Mucosa of descending colon (tissue), 3 donors: Measurements from ENCODE around the gene KLHDC10. TPM values are rescaled to one million over a fixed set of nuclear protein-coding genes. Genes with fewer than 3 reads are reported as not detected.

Source experiments
- ATAC-seq: fragments of 200-7000 bp; cut with Tn5 transposase; one replicate; pipeline ENCODE4 v1.9.1; 2020; ENCODE audit warnings: mild to moderate bottlenecking, moderate library complexity
- DNase-seq, 3 donors: peaks; one replicate each; pipeline ENCODE4 v3.0.0-alpha.2; 2020
- H3K36me3 ChIP-seq: fragments of 200-600 bp; one replicate; pipeline ENCODE4 v1.8.0; 2021; ENCODE audit warnings: low read depth, mild to moderate bottlenecking
- H3K4me1 ChIP-seq: fragments of 200-600 bp; one replicate; pipeline ENCODE4 v1.8.0; 2021; ENCODE audit warnings: low read depth, mild to moderate bottlenecking
- H3K4me3 ChIP-seq: fragments of 200-600 bp; one replicate; pipeline ENCODE4 v1.8.0; 2021; ENCODE audit warnings: mild to moderate bottlenecking
- H3K9me3 ChIP-seq: fragments of 200-600 bp; one replicate; pipeline ENCODE4 v1.8.0; 2021; ENCODE audit warnings: mild to moderate bottlenecking
- CTCF ChIP-seq: fragments of 200-600 bp; IDR thresholded peaks from one replicate; pipeline ENCODE4 v1.8.0; 2022; ENCODE audit warnings: antibody characterized with exemption, mild to moderate bottlenecking
- intact Hi-C, 2 donors: fragments of 100-400 bp; cut with DNase I in 1 of 2; cut with micrococcal nuclease in 1 of 2; formaldehyde crosslinking; loops; one replicate each; pipeline versions ENCODE4 v1.11.0 to v1.11.1; 2022; cut with DNase I, micrococcal nuclease
- total RNA-seq, 3 donors: library from RNA; stranded (reverse); fragmentation: NEBNext Ultra II Directional in 2 of 3; extraction: Animal tissue kit (Norgen Biotek cat#: 25700) in 2 of 3; gene quantifications; one replicate each; pipeline versions ENCODE4 v1.2.1 to v1.2.4, GENCODE V29; 2021 to 2023
- donor health status: DM: no; HTN: no; CAD: no; lungs with moderate emphysema.
- donor health status: DM: no; HTN: no; CAD: no.
- donor health status: DM: no; HTN: yes; CAD: no.

The KLHDC10 gene
- total RNA-seq, 3 donors from 2014 or later, result 30.1 to 36.2 (median 34.1) TPM

GRCh38 chr7:130139193-130139960 lies 69.0 kb downstream of the KLHDC10 start:
- H3K4me3 ChIP-seq, result no peak overlapping the region
- no peaks in the 10 kb centered on the region for H3K9me3 ChIP-seq
- H3K4me1 ChIP-seq, result peaks cover 3% of the 10 kb centered on the region
- intact Hi-C loops, result no loop called here
- no peak for TF ChIP-seq CTCF
- ATAC-seq (no peak), DNase-seq (no peak)
- no peaks in the 10 kb centered on the region for H3K36me3 ChIP-seq

GRCh38 chr7:130140551-130141160 lies 70.3 kb downstream of the KLHDC10 start:
- no peak for ATAC-seq
- H3K9me3 ChIP-seq, result no peaks in the 10 kb centered on the region
- no peak for DNase-seq
- intact Hi-C loops, result no loop called here
- H3K4me3 ChIP-seq, result no peak overlapping the region
- TF ChIP-seq CTCF, result no peak
- peaks cover 8% of the 10 kb centered on the region for H3K4me1 ChIP-seq
- H3K36me3 ChIP-seq, result no peaks in the 10 kb centered on the region

- intact Hi-C loops, result no loop called here
Measured at GRCh38 chr7:130141161-130141883, 71.0 kb downstream of the KLHDC10 start.

GRCh38 chr7:130141884-130142653 lies 71.7 kb downstream of the KLHDC10 start:
- ATAC-seq, result peak; percentile 5

More at GRCh38 chr7:130141161-130141883, 71.0 kb downstream of the KLHDC10 start:
- no peaks in the 10 kb centered on the region for H3K36me3 ChIP-seq
- TF ChIP-seq CTCF, result no peak
- peaks cover 8% of the 10 kb centered on the region for H3K4me1 ChIP-seq
- ATAC-seq (peak; percentile 89), DNase-seq (peak; percentile 84 to 87 (median 86))
- no peaks in the 10 kb centered on the region for H3K9me3 ChIP-seq
- no peak overlapping the region for H3K4me3 ChIP-seq

More at GRCh38 chr7:130141884-130142653, 71.7 kb downstream of the KLHDC10 start:
- H3K4me3 ChIP-seq, result no peak overlapping the region
- intact Hi-C loops, result no loop called here
- H3K4me1 ChIP-seq, result peaks cover 8% of the 10 kb centered on the region
- H3K36me3 ChIP-seq, result no peaks in the 10 kb centered on the region
- DNase-seq, result peak in 2 of 3 donors; percentile 46 to 56
- no peak for TF ChIP-seq CTCF
- H3K9me3 ChIP-seq, result no peaks in the 10 kb centered on the region
